Measurements from ENCODE around the gene MAML3.

Gene MAML3

DNA sequence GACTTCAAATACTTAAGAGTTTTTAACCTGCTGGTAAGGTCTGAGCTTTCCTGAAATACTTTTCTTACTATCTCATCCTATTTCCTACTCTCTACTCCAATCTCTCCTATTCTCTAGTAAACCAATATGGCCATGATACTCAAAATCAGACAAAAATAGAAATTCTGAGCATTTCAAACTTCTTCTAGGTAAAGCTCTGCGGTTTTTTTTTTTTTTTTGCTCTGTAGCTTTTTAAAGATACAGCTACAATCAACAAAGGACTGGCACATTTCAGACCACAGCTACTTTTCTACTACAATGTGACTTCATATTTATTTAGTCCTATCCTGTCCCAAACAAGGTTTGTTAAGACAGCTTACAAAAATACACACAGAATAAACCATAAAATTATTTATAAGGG is 31.1 kb downstream of the MAML3 start:
- DNase-seq = no peak

DNA sequence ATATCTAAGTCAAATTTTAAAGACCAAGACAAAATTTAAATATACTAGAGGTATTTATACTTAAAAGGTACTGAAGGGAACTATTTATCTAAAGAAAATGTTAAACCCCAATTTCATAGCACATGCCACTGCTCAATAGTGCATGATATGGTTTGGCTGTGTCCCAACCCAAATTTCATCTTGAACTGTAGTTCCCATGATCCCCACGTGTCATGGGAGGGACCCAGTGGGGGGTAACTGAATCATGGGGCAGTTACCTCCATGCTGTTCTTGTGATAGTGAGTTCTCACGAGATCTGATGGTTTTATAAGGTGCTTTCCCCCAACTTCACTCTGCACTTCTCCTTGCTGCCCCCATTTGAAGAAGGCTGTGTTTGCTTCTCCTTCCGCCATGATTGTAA is 32.3 kb downstream of the MAML3 start:
- DNase-seq = no peak

DNA sequence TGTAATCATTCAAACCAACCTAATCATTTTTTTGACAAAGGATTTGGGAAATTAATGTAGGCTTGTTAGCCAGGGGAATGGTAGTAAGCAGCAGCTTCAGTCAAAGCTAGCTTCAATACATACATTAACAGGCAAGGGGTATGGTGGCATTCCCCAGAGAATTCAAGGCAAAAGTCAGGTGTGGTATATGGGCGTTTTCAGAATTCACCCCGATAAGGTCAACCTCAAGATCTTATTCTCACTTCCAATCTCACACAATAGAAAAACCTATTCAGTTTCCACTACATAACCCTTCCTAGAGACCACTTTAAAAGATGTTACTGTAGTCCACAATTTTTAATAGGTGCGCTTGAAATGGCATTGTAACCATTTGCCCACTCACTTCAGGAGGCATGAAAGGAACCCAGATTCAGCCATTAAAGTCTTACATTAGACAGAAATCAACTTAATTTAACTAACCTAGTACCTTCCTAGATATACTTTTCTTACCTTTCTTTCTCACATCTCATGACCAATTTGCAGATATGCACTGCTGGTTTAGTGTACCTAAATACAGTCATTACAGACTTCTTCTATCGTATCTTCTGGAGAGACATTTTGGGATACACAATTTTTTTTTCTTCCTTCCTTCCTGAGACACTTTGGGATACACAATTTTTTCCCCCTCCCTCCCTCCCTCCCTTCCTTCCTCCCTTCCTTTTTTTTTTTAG is 34.9 kb downstream of the MAML3 start:
- DNase-seq = no peak

DNA sequence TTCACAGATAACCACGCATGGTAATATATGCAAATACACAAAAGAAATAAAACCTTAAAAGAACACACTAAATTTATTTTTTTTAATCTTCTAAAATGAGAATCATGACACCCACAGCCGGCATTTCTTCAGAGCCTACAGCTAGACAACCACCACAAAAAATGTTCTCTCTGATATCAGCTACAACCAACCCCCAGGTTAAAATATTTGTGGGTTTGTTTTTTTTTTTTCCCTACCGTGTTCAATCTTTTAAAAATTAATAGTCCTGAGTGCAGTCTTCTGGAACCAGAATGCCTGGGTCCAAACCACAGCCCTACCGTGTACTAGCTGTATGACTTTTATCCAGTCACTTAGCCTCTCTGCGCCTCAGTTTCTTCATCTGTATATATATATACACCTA is 36.0 kb downstream of the MAML3 start:
- DNase-seq = no peak

DNA sequence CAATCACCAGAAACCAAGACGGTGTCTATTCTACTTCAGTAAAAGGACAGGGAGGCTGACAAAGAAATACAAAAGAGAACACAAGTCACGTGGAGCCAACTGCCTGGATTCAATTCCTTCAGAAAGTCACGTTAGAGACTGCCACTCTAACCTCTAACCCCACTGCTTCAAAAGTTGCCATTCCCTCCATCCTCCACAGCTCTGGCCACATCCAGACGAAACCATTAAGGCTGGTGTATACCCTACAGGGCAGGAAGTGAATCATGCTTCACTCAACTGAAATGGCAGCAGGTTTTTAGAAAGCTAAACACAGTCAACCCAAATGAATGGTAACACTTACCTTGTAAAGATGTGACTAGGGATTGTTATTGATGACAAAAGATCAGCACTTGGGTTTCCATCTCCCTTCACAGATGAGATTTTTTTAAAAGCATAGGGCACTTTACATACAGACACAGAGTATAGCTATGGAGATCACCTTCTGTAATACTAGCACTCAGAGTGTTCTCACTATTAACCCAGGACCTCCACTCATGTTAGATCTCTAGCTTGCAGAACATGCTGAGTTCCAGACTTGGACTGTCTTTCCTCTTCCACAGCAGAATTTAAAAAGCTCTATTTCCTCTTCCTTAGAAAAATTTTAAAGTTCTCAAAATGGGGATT is 37.4 kb downstream of the MAML3 start:
- DNase-seq = peak in 1 of 2 donors; percentile 11

DNA sequence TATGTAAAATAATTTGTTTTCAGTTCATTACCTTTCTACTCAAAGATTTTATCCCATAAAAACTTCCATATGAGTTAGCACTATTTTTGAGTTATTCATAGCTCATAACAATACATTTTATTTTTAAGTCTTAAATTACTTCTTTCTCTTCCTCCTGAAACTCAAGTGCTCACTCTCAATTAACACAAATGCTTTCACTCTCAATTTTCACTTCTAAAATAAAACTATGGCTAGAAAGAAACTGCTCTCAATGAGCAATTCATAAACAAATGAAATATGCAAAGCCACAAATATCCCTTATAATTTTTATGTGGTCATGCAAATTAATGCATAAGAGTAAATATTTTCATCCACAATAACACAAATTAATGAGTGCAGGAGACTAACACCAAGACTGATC is 38.8 kb downstream of the MAML3 start:
- DNase-seq = no peak

DNA sequence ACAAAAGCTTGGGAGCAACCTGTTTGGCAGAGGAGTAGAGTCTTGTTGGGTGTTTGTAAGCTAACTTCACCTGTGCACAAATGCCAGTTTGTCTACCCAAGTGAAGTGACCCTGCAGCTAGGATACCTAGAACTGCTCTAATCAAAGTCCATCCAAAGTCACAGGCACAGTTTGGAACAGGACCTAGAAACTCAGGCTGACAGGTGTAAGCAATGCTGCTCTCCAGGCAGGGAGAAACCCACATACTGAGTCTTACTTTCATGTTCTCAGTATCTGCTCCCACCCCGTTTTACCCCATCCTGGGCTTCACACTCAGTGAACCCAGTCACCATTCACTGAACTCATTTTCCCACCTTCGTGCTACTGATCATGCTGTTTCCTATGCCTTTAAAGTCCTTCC is 40.3 kb downstream of the MAML3 start:
- no peak for DNase-seq

DNA sequence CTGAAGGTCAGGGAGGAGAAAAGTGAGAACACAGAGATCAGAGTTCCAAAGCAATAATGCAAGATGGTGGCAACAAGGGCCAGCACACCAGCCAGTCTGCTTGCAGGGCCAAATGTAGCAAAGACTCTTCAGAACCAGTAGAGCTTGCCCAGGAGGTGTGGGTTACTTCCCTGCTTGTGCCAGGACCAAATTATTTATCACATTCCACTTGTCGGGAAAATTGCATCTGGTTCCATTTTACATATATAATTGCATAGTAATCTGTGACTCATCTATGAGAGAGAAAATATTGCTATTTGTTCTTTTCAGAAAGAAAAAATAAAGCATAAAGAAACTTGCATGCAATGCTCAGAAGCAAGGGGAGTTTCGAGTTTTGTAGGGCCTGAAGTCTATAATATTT is 41.4 kb downstream of the MAML3 start:
- DNase-seq = no peak

DNA sequence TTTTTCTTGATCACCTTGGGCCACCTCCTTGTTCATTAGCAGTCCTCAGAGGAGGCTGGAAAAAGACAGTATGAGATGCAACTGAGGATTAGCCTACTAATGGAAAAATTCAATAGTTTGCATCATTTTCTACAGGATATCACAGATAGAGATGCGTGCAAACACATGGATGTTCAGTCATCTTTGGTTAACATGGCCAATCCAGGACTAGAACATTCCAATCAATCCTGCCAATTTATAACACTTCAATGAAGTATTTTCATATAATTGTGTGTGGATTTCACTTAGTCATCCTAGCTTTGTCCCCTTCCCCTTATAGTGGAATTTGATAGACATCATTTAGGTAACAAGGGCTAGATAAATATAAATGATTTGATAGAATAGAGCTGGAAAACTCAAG is 42.7 kb downstream of the MAML3 start:
- no peak for DNase-seq

DNA sequence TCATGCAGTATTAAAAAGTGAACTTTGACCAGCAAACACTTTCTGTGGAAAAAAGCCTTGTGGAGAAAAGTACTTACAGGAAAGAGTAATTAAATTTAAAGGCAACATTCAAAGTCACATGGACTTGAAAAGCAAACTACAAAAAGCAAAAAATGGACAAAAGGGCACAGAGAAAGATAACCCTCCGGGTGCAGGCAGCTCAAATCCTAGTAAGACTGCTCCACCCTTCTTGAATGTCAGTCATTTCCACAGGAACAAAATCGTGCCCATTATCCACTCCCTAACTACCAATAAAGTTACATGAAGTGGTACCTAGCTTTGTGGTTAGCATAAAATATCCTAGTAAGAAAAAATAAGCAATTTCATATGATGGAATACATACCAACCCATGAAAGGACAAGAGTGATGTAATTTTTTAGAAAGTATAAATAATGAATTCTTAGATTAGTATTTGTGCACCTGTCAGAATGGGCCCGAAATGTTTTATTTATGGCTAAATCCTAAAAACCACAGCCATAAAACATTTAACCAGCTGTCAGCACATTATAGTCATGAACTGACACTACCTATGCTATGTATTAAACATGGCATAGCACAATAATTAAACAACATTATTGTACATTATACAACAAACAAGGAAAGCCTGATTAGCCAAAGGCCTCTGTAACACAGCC is 43.3 kb downstream of the MAML3 start:
- no peak for DNase-seq

DNA sequence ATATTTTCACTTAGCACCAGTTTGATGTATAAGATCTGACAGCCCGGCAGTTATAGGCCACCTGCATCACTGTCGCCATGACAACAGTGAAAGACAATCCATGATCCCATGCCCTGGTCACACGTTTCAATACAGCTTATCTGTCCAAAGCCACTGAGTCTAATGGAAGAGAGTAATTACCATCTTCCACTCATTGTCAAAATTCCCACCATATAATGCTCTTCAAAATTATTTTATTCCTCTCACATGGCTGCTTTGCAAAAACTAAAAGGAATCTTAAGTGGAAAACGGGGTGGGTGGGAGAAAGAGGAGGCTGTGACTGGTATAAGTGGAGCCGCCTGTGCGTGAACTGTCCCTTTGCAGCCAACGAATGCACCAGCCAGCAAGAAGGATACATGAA is 44.2 kb downstream of the MAML3 start:
- no peak for DNase-seq

DNA sequence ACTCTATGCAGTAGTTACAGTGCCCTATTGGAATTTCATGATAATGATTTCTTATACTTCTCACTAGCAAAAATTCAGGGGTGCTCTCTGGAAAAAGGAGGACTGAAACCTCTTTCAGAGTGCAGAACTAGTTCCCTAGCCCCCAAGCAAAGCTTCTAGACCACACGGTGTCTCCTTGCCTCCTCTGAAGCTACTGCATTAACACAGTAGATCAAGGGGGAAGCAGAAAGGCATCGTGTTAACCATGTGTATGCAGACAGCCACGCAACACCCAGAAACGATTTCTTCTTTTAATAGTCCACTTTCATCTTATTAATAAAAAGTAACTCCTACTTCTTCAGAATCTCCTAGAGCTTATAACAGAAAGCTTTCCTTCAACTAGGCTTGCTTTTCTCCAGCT is 44.7 kb downstream of the MAML3 start:
- no peak for DNase-seq

DNA sequence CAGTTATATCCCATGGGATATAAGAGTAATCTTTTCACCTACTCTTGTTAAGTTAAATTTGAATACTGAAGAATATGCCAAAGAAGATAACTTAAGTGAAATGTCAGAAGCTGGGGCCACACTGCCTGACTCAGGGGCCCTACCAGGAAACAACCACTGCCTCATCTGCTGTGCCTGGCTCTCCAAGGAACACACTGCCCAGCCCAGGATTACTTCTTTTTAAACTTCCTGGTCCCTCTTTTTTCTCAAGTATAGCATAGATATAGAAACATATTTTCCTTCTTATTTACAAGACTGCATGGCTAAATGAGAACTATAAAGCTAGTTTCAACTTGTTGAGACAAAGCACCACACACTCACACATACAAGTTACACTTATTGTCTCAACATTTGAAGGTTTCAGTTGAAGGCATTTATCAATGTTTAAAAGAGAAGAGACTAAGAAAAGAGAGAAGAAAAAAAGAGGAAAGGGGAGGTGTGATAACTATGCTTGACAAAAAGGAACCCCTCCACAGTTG is 45.2 kb downstream of the MAML3 start:
- no peak for DNase-seq

DNA sequence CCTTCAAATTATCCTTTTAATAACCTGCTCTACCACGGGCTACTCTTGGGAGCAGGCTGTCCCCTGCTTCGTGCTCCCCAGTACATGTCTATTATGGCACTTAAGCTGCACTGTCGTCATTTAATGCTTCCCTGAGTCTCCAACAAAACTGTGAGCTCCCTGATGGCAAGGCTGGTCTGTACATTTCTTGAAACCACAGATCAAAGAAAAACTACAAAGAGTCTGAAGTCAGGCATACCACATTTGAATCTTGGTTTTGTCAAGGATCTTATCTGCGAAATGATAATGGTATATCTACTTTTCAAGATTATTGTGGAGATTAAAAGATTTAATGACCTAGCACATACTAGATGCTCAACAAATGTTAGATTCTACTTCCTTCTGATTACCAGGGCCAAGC is 45.7 kb downstream of the MAML3 start:
- DNase-seq = no peak

DNA sequence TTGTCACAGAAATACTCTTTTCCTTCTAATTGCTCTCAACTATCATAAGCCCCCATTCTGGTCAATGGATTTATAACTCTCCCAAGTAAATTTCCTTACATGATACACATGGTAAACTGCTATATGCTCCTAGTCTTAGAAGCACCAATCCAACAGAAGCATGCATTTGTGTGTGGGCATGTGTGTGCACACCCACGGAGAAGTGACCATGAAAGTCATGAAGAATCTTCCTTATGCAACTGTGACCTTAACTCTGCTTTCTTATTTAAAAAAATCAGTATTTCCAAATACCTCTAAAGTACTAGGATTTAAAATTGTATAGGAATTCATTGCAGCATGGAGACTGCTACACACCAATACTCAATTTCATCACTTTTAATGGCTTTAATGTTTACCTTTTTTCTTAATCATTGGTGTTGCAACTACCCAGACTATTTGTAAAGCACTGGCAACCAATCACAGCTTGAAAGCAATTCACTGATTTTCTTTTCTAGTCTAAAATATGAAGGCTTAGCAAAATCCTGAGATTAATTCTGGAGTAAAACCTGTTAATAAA is 47.6 kb downstream of the MAML3 start:
- no peak for DNase-seq

DNA sequence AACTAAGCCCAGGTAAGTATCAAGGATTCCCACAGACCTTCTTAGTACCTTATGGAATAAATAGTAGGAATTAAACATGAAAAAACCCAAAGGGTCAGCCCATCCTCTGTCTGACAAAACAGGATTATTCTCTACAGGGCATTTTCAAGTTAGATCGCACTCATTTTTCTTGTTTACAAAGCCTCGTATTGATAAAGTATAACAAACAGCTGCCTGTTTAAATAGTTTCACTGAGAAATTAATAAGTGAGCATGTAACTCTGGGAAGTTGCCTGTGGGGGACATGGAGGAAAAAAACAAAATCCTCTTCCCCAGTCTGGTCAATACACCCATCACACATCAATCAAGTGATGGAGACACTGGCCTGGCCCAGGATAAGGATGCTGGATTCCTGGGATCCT is 48.5 kb downstream of the MAML3 start:
- DNase-seq = no peak

DNA sequence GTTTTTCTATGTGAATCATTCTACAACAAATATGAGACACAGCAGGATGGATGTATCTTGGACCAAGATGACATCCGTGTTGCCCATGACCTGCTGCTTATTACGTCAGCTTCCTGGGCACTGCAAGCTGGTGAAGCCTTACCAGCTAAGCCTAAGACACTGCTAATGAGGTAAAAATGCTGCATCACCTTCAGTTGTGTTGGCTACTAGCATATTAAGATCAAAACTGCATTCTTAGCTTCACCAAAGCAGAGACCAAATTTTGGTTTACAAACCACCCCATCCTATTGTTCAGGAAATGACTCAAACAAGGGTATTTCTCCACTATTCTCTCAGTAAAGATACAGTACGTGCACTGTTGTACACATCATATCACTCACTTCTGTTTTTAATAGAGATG is 50.3 kb downstream of the MAML3 start:
- peak; percentile 45 to 46 for DNase-seq

DNA sequence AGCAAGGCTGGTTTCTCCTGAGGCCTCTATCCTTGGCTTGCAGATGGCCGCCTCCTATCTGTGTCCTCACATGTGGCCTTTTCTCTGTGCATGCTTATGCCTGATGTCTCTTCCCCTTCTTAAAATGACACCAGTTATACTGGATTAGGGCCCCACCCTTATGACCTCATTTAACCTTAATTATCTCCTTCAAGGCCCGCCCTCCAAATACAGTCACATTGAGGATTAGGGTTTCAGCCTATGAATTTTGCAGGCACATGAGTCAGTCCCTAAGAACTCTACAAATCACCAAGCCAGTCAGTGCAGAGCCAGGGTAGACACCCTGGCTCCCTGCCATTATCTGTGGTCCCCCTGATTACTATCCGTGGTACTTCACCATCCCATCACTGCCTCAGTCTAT is 51.6 kb downstream of the MAML3 start:
- no peak for DNase-seq

DNA sequence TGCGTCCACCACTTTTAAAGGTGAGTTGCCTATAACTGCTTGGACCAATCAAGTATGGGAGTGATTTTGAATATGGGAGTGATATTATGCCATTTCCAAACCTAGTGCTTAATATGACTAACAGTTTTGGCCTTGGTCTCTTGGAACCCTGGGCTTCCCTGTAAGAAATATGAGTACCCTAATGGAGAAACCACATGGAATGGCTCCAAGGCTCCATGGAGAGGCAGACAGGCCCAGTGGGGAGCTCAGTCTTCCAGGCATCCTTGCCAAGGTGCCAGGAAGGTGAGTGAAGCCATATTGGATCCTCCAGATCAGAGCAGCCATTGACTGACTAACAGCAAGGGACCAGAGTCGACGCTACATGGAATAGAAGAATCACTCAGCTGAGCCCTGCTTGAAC is 53.2 kb downstream of the MAML3 start:
- no peak for DNase-seq

DNA sequence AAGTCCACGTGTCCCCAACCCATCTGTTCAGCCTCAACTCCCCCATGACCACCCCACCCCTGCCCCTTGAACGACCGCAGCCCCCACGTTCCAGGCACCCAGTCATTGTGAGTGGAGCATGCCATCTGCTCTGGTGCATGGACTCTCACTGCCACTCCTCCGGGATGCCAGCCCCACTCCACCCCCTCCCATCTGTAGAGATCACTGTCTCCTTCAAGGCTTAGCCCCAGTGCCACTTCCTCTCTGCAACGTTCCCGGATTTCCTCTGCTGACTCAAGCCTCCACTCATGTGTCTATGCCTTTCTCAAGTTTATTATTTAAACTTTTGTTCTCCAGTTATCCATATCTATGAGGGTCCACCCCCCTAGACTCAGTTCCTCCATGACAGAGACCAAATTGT is 54.0 kb downstream of the MAML3 start:
- peak in 1 of 2 donors; percentile 40 for DNase-seq

DNA sequence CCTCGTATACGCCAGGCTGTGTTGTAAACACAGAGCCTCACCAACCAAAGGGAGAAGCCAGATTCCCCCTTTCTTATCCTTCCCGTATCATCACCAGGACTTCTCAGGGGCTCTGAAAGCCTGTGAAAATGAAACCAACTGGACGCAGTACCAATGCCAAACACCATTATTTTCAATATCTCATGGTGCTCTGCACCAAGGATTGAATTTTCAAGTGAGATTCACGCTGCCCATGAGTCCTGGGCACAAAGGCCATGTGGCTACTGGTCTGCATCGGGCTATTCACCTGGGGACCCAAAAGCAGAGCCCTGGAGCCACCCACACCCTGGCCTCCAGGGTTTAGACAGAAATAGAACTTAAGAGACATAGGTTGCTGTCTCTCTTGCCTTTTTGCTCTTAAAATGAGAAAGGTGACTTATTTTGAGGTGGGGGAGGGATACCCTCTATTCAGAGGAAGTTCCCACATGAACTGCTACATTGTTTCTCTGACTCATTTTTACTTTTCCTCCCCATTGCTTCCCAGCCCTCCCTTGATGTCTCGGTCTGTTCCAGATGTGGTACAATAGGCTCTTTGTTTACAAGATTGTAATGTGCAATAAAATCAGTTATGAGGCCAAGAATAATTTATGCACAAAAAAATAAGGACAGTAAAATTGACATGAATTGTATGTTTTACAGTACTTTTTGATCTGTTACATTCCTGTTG is 55.4 kb downstream of the MAML3 start:
- DNase-seq = no peak

DNA sequence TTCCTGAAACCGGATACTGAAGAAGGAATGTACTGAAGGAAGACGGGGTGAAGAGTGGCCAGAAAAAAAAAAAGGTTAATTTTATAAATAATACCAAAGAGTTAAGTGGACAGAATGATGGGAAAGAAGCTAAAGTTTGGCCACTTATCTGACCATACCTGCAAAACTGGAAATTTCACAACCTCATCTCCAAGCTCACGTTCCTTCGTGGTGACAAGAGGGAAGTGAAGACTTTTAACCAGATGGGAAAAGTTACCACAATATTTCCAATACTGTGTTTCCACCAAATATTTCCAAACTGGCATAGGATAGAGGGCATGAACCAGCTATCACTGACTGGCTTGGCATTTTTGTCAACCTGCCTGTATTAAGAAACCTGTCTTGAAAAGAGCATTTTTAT is 56.4 kb downstream of the MAML3 start:
- DNase-seq = no peak

DNA sequence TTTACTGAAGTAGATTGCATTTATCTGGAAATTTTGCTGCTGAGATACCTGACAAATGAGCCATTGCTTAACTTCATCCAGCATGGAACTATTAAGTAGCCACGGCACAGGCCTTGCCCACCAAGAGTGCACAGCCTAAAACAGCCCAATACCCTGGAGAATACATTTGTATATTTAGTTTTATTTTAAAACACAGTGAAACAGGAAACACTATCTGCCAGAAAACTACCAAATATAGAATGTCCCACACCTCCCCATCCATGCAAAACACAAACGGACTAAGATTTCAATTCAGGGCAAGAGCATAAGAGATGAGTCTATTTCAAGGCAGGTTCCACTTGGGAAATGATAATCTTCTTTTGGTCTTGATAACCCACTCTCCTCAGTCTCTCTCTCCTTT is 57.1 kb downstream of the MAML3 start:
- DNase-seq = no peak
